Ishikawa (cell line): ENCODE results near the gene SDHAF1.

Experiments used
- CEBPB ChIP-seq: IDR thresholded peaks from 2 replicates; pipeline ENCODE4 v1.6.1; 2012
- EGR1 ChIP-seq: IDR thresholded peaks from 2 replicates; pipeline ENCODE4 v1.6.1; 2012
- EP300 ChIP-seq: IDR thresholded peaks from 2 replicates; pipeline ENCODE4 v1.6.1; 2012; ENCODE audit warnings: borderline replicate concordance
- FOXM1 ChIP-seq: IDR thresholded peaks from 2 replicates; pipeline ENCODE4 v1.6.1; 2012; ENCODE audit warnings: low read depth, borderline replicate concordance
- NFIC ChIP-seq: IDR thresholded peaks from 2 replicates; pipeline ENCODE4 v1.6.1; 2012
- RAD21 ChIP-seq: IDR thresholded peaks from 2 replicates; pipeline ENCODE4 v1.6.1; 2012; ENCODE audit warnings: low read depth
- TCF12 ChIP-seq: IDR thresholded peaks from 2 replicates; pipeline ENCODE4 v1.6.1; 2012; ENCODE audit warnings: low read depth
- TEAD4 ChIP-seq: IDR thresholded peaks from 2 replicates; pipeline ENCODE4 v1.6.1; 2012
- ZBTB7A ChIP-seq: IDR thresholded peaks from 2 replicates; pipeline ENCODE4 v1.6.1; 2012; ENCODE audit warnings: low read depth
- TF ChIP-seq, protein P1 (sequence below): IDR thresholded peaks from 2 replicates; pipeline ENCODE4 v1.6.1; 2012
- TF ChIP-seq, protein P2 (sequence below): IDR thresholded peaks from 2 replicates; pipeline ENCODE4 v1.6.1; 2012; ENCODE audit warnings: low read depth, mild to moderate bottlenecking
- TF ChIP-seq, protein P3 (sequence below): IDR thresholded peaks from 2 replicates; pipeline ENCODE4 v1.6.1; 2012

SDHAF1 gene

DNA sequence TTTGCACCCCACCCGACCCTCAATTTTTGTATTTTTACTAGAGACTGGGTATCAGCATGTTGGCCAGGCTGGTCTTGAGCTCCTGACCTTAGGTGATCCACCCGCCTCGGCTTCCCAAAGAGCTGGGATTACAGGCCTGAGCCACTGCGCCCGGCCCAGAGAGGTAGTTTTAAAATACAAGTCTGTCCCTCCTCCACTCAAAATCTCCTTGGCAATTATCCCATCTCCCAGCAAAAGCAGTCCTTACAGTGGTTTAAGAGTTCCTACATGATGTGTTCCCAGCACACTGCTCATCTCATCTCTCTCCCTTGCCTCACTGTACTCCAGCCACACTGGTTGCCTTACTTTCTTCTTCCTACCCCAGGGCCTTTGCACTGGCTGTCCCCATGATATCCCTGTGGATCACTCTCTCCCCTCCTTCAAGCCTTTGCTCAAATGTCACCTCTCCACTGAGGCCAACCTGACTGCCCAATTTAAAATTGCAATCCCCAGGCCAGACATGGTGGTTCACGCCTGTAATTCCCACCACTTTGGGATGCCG lies 34.5 kb upstream of the SDHAF1 start:
- TF ChIP-seq CEBPB = no peak
- TF ChIP-seq EGR1 = no peak
- TF ChIP-seq EP300 = no peak
- no peak for TF ChIP-seq TEAD4
- TF ChIP-seq, protein P1, sequence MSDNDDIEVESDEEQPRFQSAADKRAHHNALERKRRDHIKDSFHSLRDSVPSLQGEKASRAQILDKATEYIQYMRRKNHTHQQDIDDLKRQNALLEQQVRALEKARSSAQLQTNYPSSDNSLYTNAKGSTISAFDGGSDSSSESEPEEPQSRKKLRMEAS = no peak
- TF ChIP-seq, protein P2, sequence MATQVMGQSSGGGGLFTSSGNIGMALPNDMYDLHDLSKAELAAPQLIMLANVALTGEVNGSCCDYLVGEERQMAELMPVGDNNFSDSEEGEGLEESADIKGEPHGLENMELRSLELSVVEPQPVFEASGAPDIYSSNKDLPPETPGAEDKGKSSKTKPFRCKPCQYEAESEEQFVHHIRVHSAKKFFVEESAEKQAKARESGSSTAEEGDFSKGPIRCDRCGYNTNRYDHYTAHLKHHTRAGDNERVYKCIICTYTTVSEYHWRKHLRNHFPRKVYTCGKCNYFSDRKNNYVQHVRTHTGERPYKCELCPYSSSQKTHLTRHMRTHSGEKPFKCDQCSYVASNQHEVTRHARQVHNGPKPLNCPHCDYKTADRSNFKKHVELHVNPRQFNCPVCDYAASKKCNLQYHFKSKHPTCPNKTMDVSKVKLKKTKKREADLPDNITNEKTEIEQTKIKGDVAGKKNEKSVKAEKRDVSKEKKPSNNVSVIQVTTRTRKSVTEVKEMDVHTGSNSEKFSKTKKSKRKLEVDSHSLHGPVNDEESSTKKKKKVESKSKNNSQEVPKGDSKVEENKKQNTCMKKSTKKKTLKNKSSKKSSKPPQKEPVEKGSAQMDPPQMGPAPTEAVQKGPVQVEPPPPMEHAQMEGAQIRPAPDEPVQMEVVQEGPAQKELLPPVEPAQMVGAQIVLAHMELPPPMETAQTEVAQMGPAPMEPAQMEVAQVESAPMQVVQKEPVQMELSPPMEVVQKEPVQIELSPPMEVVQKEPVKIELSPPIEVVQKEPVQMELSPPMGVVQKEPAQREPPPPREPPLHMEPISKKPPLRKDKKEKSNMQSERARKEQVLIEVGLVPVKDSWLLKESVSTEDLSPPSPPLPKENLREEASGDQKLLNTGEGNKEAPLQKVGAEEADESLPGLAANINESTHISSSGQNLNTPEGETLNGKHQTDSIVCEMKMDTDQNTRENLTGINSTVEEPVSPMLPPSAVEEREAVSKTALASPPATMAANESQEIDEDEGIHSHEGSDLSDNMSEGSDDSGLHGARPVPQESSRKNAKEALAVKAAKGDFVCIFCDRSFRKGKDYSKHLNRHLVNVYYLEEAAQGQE = no peak

DNA sequence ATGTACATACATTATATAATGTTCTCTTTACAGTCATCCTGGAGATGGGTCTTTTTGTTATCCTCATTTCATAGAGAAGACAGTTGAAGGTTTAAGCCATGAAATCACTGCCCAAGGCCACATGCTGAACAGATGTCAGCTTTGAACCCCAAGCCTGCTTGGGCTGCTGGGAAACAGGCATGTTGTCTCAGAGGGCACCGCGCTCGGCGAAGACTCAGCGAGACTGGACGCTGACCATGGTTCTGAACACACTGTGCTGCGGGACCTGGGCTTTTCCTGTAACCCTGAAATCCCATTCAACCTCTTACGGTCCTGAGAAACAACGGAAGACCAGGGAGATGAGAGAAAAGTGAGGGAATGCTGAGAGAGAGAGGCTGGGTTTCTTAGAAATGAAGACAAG lies 31.5 kb upstream of the SDHAF1 start:
- TF ChIP-seq, protein P2 = peak; percentile 98
- TF ChIP-seq, protein P1 = peak; percentile 71
- TF ChIP-seq, protein P3, sequence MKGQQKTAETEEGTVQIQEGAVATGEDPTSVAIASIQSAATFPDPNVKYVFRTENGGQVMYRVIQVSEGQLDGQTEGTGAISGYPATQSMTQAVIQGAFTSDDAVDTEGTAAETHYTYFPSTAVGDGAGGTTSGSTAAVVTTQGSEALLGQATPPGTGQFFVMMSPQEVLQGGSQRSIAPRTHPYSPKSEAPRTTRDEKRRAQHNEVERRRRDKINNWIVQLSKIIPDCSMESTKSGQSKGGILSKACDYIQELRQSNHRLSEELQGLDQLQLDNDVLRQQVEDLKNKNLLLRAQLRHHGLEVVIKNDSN = no peak
- TF ChIP-seq NFIC (no peak), TCF12 (no peak)

DNA sequence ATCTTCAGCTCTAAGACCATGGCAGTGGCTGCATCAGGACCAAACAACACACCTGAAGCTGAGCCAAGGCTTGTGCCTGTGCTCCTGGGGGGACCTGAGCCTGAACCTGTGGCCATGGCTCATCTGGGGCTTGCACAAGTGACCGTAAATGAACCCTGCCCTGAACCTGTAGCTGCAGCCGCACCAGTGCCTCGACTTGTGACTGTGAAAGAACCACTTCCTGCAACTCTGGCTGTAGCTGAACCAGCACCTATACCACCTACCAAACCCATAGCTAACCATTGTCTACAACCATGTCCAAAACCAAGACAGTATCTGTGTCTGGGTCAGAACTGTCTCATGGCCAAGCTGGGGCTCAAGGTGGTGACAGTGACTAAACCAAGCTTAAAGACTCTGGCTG lies 28.2 kb upstream of the SDHAF1 start:
- TF ChIP-seq, protein P3 = no peak
- TF ChIP-seq ZBTB7A (no peak), RAD21 (no peak), TCF12 (no peak), EP300 (no peak), CEBPB (no peak), FOXM1 (no peak)
- TF ChIP-seq, protein P2 = no peak
- TF ChIP-seq, protein P1 = no peak

DNA sequence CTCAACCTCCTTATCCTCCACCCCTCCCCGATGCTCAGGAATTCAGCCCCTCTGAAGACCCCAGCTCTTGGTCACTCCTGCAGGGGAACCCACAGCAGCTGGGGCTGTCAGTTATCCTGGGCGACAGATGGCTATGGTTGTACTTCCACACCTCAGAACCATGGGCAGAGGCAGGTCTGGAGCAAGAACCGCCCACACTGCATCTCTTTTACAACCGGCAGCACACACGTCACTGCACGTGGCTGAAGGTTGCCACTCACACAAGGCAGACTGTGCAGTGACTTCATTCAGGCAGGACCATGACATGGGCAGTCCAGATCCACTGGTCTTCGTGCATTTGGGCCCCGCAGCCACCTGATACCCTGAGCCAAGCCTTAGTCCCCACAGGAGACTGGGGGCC lies 21.5 kb upstream of the SDHAF1 start:
- TF ChIP-seq, protein P1 = peak; percentile 80
- TF ChIP-seq, protein P3 = peak; percentile 53
- TF ChIP-seq TEAD4 = no peak
- TF ChIP-seq, protein P2 = peak; percentile 79
